GDM1 (cell line): ENCODE measurements around the gene CLK2.
"Not testable (repeated sequence)": the region's sequence is repeated elsewhere in the genome, so short reads cannot be mapped to it uniquely, and the experiment has no call there.

Experiments used
- DNase-seq: peaks from one replicate; lab custom pipeline; 2025; lab: John Stamatoyannopoulos, UW

CLK2 gene

GRCh38 chr1:155296661-155297060 lies 23.4 kb upstream of the CLK2 start:
- DNase-seq = no peak

- no peak for DNase-seq
These were observed 22.6 kb upstream of the CLK2 start for GRCh38 chr1:155295942-155296267.

GRCh38 chr1:155295183-155295941 lies 22.1 kb upstream of the CLK2 start:
- no peak for DNase-seq

GRCh38 chr1:155294520-155295182 lies 21.3 kb upstream of the CLK2 start:
- no peak for DNase-seq

GRCh38 chr1:155293086-155293749 lies 19.9 kb upstream of the CLK2 start:
- no peak for DNase-seq

GRCh38 chr1:155291006-155291405 lies 17.7 kb upstream of the CLK2 start:
- DNase-seq = not testable (repeated sequence)

GRCh38 chr1:155287987-155288543 lies 14.8 kb upstream of the CLK2 start:
- DNase-seq = no peak

- DNase-seq = no peak
These were observed 13.2 kb upstream of the CLK2 start for GRCh38 chr1:155286544-155286943.

GRCh38 chr1:155285631-155286044 lies 12.3 kb upstream of the CLK2 start:
- DNase-seq = no peak

GRCh38 chr1:155285063-155285462 lies 11.8 kb upstream of the CLK2 start:
- DNase-seq = no peak

GRCh38 chr1:155284476-155284875 lies 11.2 kb upstream of the CLK2 start:
- no peak for DNase-seq

GRCh38 chr1:155282488-155283091 lies 9.3 kb upstream of the CLK2 start:
- no peak for DNase-seq

GRCh38 chr1:155279268-155279667 lies 6.0 kb upstream of the CLK2 start:
- DNase-seq = no peak

- DNase-seq = no peak
These were observed 5.4 kb upstream of the CLK2 start for GRCh38 chr1:155278689-155279160.

GRCh38 chr1:155277902-155278688 lies 4.8 kb upstream of the CLK2 start:
- DNase-seq = no peak

- DNase-seq = peak; percentile 90
These were observed 4.0 kb upstream of the CLK2 start, which contains the start of gene HCN3 for GRCh38 chr1:155277070-155277901. Gene HCN3 (plus strand): TSS chr1:155277463. CDS start chr1:155277591, 128 bp downstream.

GRCh38 chr1:155272466-155273342 lies 600 bp downstream of the CLK2 start:
- no peak for DNase-seq

GRCh38 chr1:155269381-155269780 lies 3.9 kb downstream of the CLK2 start:
- no peak for DNase-seq

- DNase-seq = no peak
These were observed 4.7 kb downstream of the CLK2 start for GRCh38 chr1:155268630-155269029.
